T47D (cell line): Measurements from ENCODE around the gene LMAN1.

Experiments
- DNase-seq, 2 experiments: peaks; one replicate each; pipeline versions ENCODE4 v3.0.0 to v3.0.0-alpha.2; 2011 to 2012; ENCODE audit warnings: low read depth in 1 of 2, low spot score in 1 of 2
- JUND ChIP-seq: IDR thresholded peaks from 2 replicates; pipeline ENCODE4 v1.6.1; 2012; ENCODE audit warnings: low read depth
- in situ Hi-C: cut with HindIII; loops from 2 replicates; pipeline ENCODE4 v1.10.0; 2016; ENCODE audit warnings: low sequenced_read_pairs, low pct_unique_long_range_greater_than_20kb

Gene LMAN1

GRCh38 chr18:59311631-59312030 is 47.4 kb downstream of the LMAN1 start:
- DNase-seq: no peak
- no peak for TF ChIP-seq JUND
- in situ Hi-C loops: no loop called here

- no peak for DNase-seq
- TF ChIP-seq JUND: no peak
- in situ Hi-C loops: no loop called here
Measured at GRCh38 chr18:59308938-59309260, 50.2 kb downstream of the LMAN1 start.

GRCh38 chr18:59308248-59308937 is 50.7 kb downstream of the LMAN1 start:
- no peak for TF ChIP-seq JUND
- peak; percentile 58 to 65 for DNase-seq
- in situ Hi-C loops: no loop called here

- in situ Hi-C loops: no loop called here
- TF ChIP-seq JUND: no peak
- no peak for DNase-seq
Measured at GRCh38 chr18:59306640-59307039, 52.4 kb downstream of the LMAN1 start.

- no peak for TF ChIP-seq JUND
- DNase-seq: no peak
- in situ Hi-C loops: no loop called here
Measured at GRCh38 chr18:59305295-59305694, 53.8 kb downstream of the LMAN1 start.

- in situ Hi-C loops: no loop called here
- DNase-seq: no peak
- no peak for TF ChIP-seq JUND
Measured at GRCh38 chr18:59303656-59304195, 55.3 kb downstream of the LMAN1 start.

GRCh38 chr18:59303006-59303405 is 56.1 kb downstream of the LMAN1 start:
- in situ Hi-C loops: no loop called here
- DNase-seq: no peak

GRCh38 chr18:59301929-59302328 is 57.1 kb downstream of the LMAN1 start:
- in situ Hi-C loops: no loop called here
- no peak for TF ChIP-seq JUND
- DNase-seq: no peak

More at GRCh38 chr18:59303006-59303405, 56.1 kb downstream of the LMAN1 start:
- no peak for TF ChIP-seq JUND

- in situ Hi-C loops: no loop called here
- no peak for TF ChIP-seq JUND
- DNase-seq: no peak
Measured at GRCh38 chr18:59300676-59301285, 58.3 kb downstream of the LMAN1 start.

- no peak for TF ChIP-seq JUND
- in situ Hi-C loops: no loop called here
- DNase-seq: no peak
Measured at GRCh38 chr18:59298871-59299270, 60.2 kb downstream of the LMAN1 start.

GRCh38 chr18:59293317-59293716 is 65.7 kb downstream of the LMAN1 start:
- in situ Hi-C loops: no loop called here

GRCh38 chr18:59286341-59286740 is 72.7 kb downstream of the LMAN1 start:
- no peak for DNase-seq
- no peak for TF ChIP-seq JUND
- in situ Hi-C loops: no loop called here

More at GRCh38 chr18:59293317-59293716, 65.7 kb downstream of the LMAN1 start:
- TF ChIP-seq JUND: no peak
- DNase-seq: peak in 1 of 2 experiments; percentile 3

- TF ChIP-seq JUND: no peak
- in situ Hi-C loops: no loop called here
- DNase-seq: no peak
Measured at GRCh38 chr18:59282341-59282740, 76.7 kb downstream of the LMAN1 start.
